SK-N-SH (cell line): Measurements from ENCODE around the gene ACACB.

ENCODE experiments used
- EP300 ChIP-seq, 2 experiments: IDR thresholded peaks; 2 replicates each; pipeline versions ENCODE4 v1.4.0 to v1.6.1; 2012; ENCODE audit warnings: borderline replicate concordance in 1 of 2, low read depth in 1 of 2, low read length in 1 of 2
- EZH2phosphoT487 ChIP-seq: fragments of 200-600 bp; sonication (generic); IDR thresholded peaks from 2 replicates; pipeline ENCODE4 v1.6.1; 2017; ENCODE audit warnings: low read depth, mixed run types, mild to moderate bottlenecking, antibody characterized with exemption, moderate library complexity, borderline replicate concordance
- GABPA ChIP-seq: IDR thresholded peaks from 2 replicates; pipeline ENCODE4 v1.4.0; 2012; ENCODE audit warnings: low read depth, mild to moderate bottlenecking
- MXI1 ChIP-seq: IDR thresholded peaks from 2 replicates; pipeline ENCODE4 v1.6.1; 2012; ENCODE audit warnings: mild to moderate bottlenecking, low read depth, low read length, improper control_type of control experiment
- POLR2AphosphoS5 ChIP-seq: IDR thresholded peaks from 2 replicates; pipeline ENCODE4 v1.6.1; 2012; ENCODE audit warnings: low read depth, low read length
- RAD21 ChIP-seq: IDR thresholded peaks from 2 replicates; pipeline ENCODE4 v1.6.1; 2012; ENCODE audit warnings: mild to moderate bottlenecking, low read length
- SIN3A ChIP-seq: IDR thresholded peaks from 2 replicates; pipeline ENCODE4 v1.6.1; 2012; ENCODE audit warnings: low read depth, mild to moderate bottlenecking, low read length, moderate library complexity, borderline replicate concordance
- TCF12 ChIP-seq: IDR thresholded peaks from 2 replicates; pipeline ENCODE4 v1.4.0; 2012
- YY1 ChIP-seq: IDR thresholded peaks from 2 replicates; pipeline ENCODE4 v1.4.0; 2012; ENCODE audit warnings: low read depth, mild to moderate bottlenecking
- TF ChIP-seq, protein P1 (sequence below): fragments of 200-600 bp; sonication (generic); IDR thresholded peaks from 2 replicates; pipeline ENCODE4 v1.6.1; 2017; ENCODE audit warnings: antibody characterized with exemption, mild to moderate bottlenecking, moderate library complexity
- TF ChIP-seq, protein P2 (sequence below): IDR thresholded peaks from 2 replicates; pipeline ENCODE4 v1.4.0; 2012; ENCODE audit warnings: low read depth

DNA sequence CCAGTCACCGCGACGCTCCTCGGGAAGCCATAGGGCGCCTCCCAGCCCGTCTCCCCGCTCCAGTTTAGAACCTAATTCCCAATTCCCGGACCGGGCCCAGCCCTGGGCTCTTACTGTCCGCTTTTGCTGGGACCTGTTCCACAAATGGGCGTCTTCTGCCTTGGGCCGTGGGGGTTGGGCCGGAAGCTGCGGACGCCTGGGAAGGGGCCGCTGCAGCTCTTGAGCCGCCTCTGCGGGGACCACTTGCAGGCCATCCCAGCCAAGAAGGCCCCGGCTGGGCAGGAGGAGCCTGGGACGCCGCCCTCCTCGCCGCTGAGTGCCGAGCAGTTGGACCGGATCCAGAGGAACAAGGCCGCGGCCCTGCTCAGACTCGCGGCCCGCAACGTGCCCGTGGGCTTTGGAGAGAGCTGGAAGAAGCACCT lies 18.2 kb upstream of the ACACB start:
- TF ChIP-seq POLR2AphosphoS5 (no peak), TCF12 (no peak), EZH2phosphoT487 (no peak), RAD21 (no peak), GABPA (peak; percentile 17; the same call in 1 of the 2 replicates), MXI1 (no peak), EP300 (IDR thresholded peaks at IDR 0.05; ENCODE audit: borderline replicate concordance in 1 of 2, low read depth in 1 of 2, low read length in 1 of 2) (no peak), YY1 (no peak), SIN3A (no peak)
- TF ChIP-seq, protein P1, sequence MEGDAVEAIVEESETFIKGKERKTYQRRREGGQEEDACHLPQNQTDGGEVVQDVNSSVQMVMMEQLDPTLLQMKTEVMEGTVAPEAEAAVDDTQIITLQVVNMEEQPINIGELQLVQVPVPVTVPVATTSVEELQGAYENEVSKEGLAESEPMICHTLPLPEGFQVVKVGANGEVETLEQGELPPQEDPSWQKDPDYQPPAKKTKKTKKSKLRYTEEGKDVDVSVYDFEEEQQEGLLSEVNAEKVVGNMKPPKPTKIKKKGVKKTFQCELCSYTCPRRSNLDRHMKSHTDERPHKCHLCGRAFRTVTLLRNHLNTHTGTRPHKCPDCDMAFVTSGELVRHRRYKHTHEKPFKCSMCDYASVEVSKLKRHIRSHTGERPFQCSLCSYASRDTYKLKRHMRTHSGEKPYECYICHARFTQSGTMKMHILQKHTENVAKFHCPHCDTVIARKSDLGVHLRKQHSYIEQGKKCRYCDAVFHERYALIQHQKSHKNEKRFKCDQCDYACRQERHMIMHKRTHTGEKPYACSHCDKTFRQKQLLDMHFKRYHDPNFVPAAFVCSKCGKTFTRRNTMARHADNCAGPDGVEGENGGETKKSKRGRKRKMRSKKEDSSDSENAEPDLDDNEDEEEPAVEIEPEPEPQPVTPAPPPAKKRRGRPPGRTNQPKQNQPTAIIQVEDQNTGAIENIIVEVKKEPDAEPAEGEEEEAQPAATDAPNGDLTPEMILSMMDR, result no peak
- TF ChIP-seq, protein P2, sequence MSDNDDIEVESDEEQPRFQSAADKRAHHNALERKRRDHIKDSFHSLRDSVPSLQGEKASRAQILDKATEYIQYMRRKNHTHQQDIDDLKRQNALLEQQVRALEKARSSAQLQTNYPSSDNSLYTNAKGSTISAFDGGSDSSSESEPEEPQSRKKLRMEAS, result no peak
